SU-DHL-6 (cell line): ENCODE measurements around the gene SLC51A.

Experiments
- CTCF ChIP-seq: fragments of 200-600 bp; sonication (generic); IDR thresholded peaks from one replicate; pipeline ENCODE4 v1.5.1; 2017; ENCODE audit warnings: antibody characterized with exemption, mild to moderate bottlenecking, low read length, moderate library complexity; ENCODE audit not compliant: insufficient read depth, poor library complexity, severe bottlenecking
- EZH2phosphoT487 ChIP-seq: fragments of 200-600 bp; sonication (generic), shearing (Covaris generic); conservative IDR thresholded peaks from 2 replicates; pipeline ENCODE4 v1.6.1; 2018; ENCODE audit warnings: mild to moderate bottlenecking, antibody characterized with exemption, low read length, moderate library complexity, mixed read lengths

- no peak for TF ChIP-seq CTCF
- TF ChIP-seq EZH2phosphoT487: no peak
These were observed 31.5 kb upstream of the SLC51A start for GRCh38 chr3:196184881-196185280.
